Motor neuron (in vitro differentiated cells): ENCODE results near the gene ARHGEF10L. TPM values are rescaled to one million over a fixed set of nuclear protein-coding genes. Genes with fewer than 3 reads are reported as not detected.

ENCODE experiments used
- total RNA-seq, 8 experiments: library from RNA; unstranded; fragments of 300-600 nt; gene quantifications; 2 replicates each; pipeline versions ENCODE4 v1.2.3 to v1.2.4, GENCODE V29; 2022

Gene ARHGEF10L
- total RNA-seq, 8 experiments from 2014 or later = 2.5 to 41.4 (median 26.1) TPM

Other genes with a start within 250 kb of the ARHGEF10L start
- under 1 TPM in 2 of 8 experiments, not detected in 6; 0.38 to 0.66 TPM for gene PADI4, start 231.5 kb upstream of the ARHGEF10L start, total RNA-seq
- gene PADI6, start 167.5 kb upstream of the ARHGEF10L start, total RNA-seq = under 1 TPM in 1 of 8 experiments, not detected in 7; 0.09 TPM
- gene RCC2, start 100.0 kb upstream of the ARHGEF10L start, total RNA-seq = 100 to 1,000 TPM in 3 of 8 experiments, 10 to 100 TPM in 5; 37.9 to 192 (median 49.3) TPM
- 10 to 100 TPM in 2 of 8 experiments, 1 to 10 TPM in 2, under 1 TPM in 3, not detected in 1; 0.11 to 42.2 (median 1.3) TPM for gene ACTL8, start 215.6 kb downstream of the ARHGEF10L start, total RNA-seq